H1 (cell line): ENCODE measurements around the gene COX14. TPM values are rescaled to one million over a fixed set of nuclear protein-coding genes. Genes with fewer than 3 reads are reported as not detected.

Experiments
- CTCF ChIA-PET: fragments of 300-600 bp; sonication (Branson Sonifier 250); formaldehyde crosslinking; loops from one replicate; lab custom pipeline; 2021; ENCODE audit not compliant: partially characterized antibody; lab: Charles Lee
- POLR2A ChIA-PET: fragments of 300-600 bp; sonication (Branson Sonifier 250); formaldehyde crosslinking; loops from one replicate; lab custom pipeline; 2021; ENCODE audit warnings: inconsistent platforms; ENCODE audit not compliant: partially characterized antibody; lab: Charles Lee
- DNase-seq, 2 experiments: peaks; one replicate each; pipeline versions ENCODE4 v3.0.0 to v3.0.0-alpha.2; 2010 to 2022; ENCODE audit warnings: low spot score in 2 of 2, low read depth in 1 of 2, mixed read lengths in 1 of 2
- FAIRE-seq: peaks from 2 replicates; lab custom pipeline; 2011; peaks lifted over from hg19 to GRCh38; lab: Jason Lieb, UNC
- H2AFZ ChIP-seq: 2 replicates; pipeline ENCODE4 v1.8.1; 2012; ENCODE audit warnings: low read length, inconsistent platforms
- H2AK5ac ChIP-seq: 2 replicates; pipeline ENCODE4 v1.6.1; 2013; ENCODE audit warnings: low read depth, low read length
- H2BK120ac ChIP-seq: replicated peaks from 2 replicates; pipeline ENCODE3; 2013; ENCODE audit warnings: low read depth, low read length, inconsistent platforms
- H2BK12ac ChIP-seq: 2 replicates; pipeline ENCODE4 v1.6.1; 2013; ENCODE audit warnings: low read depth, low read length
- H2BK15ac ChIP-seq: 2 replicates; pipeline ENCODE4 v1.6.1; 2013; ENCODE audit warnings: low read length
- H2BK20ac ChIP-seq: 2 replicates; pipeline ENCODE4 v1.6.1; 2013; ENCODE audit warnings: low read length
- H2BK5ac ChIP-seq: 2 replicates; pipeline ENCODE4 v1.6.1; 2013; ENCODE audit warnings: low read depth, low read length
- H3K14ac ChIP-seq: 2 replicates; pipeline ENCODE4 v1.6.1; 2013; ENCODE audit warnings: inconsistent platforms; ENCODE audit not compliant: insufficient read length
- H3K18ac ChIP-seq: 2 replicates; pipeline ENCODE4 v1.6.1; 2013; ENCODE audit warnings: low read length; ENCODE audit errors: extremely low read depth
- H3K23ac ChIP-seq: 2 replicates; pipeline ENCODE4 v1.6.1; 2013; ENCODE audit warnings: inconsistent platforms; ENCODE audit not compliant: insufficient read length
- H3K23me2 ChIP-seq: 2 replicates; pipeline ENCODE4 v1.6.1; 2013; ENCODE audit warnings: low read depth, low read length
- H3K27ac ChIP-seq: 2 replicates; pipeline ENCODE4 v1.6.1; 2011; ENCODE audit warnings: low read depth, low read length, inconsistent platforms
- H3K27me3 ChIP-seq, 4 experiments: replicated peaks in 1 of 4; 1 replicate in 1 of 4; 2 replicates in 3 of 4; pipeline versions ENCODE4 v1.6.1 to v1.8.1; 2011 to 2013; ENCODE audit warnings: low read length in 3 of 4, mild to moderate bottlenecking in 3 of 4, inconsistent platforms in 2 of 4, mixed read lengths in 2 of 4, moderate library complexity in 1 of 4; ENCODE audit not compliant: control insufficient read depth in 3 of 4, insufficient read depth in 3 of 4; ENCODE audit errors: extremely low read depth in 1 of 4
- H3K36me3 ChIP-seq, 4 experiments: 2 replicates each; pipeline versions ENCODE4 v1.6.1 to v1.8.1; 2011 to 2013; ENCODE audit warnings: mild to moderate bottlenecking in 4 of 4, low read length in 3 of 4, moderate library complexity in 2 of 4, control low read depth in 1 of 4, inconsistent platforms in 1 of 4; ENCODE audit not compliant: insufficient read depth in 4 of 4, control insufficient read depth in 2 of 4
- H3K4ac ChIP-seq: replicated peaks from 2 replicates; pipeline ENCODE3; 2013; ENCODE audit warnings: low read length, low read depth, mixed read lengths, inconsistent platforms; ENCODE audit not compliant: insufficient read length
- H3K4me1 ChIP-seq, 4 experiments: replicated peaks in 1 of 4; 1 replicate in 1 of 4; 2 replicates in 3 of 4; pipeline versions ENCODE4 v1.6.1 to v1.8.1; 2011 to 2013; ENCODE audit warnings: low read length in 3 of 4, inconsistent platforms in 2 of 4, mixed read lengths in 1 of 4; ENCODE audit not compliant: insufficient read depth in 4 of 4, control insufficient read depth in 3 of 4
- H3K4me2 ChIP-seq, 2 experiments: 2 replicates each; pipeline versions ENCODE4 v1.6.1 to v1.8.1; 2011 to 2013; ENCODE audit warnings: low read depth in 2 of 2, low read length in 2 of 2, control low read depth in 1 of 2, inconsistent platforms in 1 of 2, mild to moderate bottlenecking in 1 of 2; ENCODE audit not compliant: insufficient read depth in 1 of 2
- H3K4me3 ChIP-seq, 4 experiments: fragments of 200-600, 300-600 bp in 1 of 4; sonication (generic), shearing (Covaris generic), sonication (Bioruptor Twin) in 1 of 4; 2 replicates each; pipeline versions ENCODE4 v1.5.1 to v1.8.1; 2011 to 2016; ENCODE audit warnings: low read length in 4 of 4, low read depth in 3 of 4, control low read depth in 2 of 4, inconsistent platforms in 2 of 4, mild to moderate bottlenecking in 2 of 4, mixed read lengths in 1 of 4, moderate library complexity in 1 of 4; ENCODE audit not compliant: insufficient read depth in 2 of 4; ENCODE audit errors: extremely low read depth in 1 of 4
- H3K56ac ChIP-seq: replicated peaks from 2 replicates; pipeline ENCODE3; 2013; ENCODE audit warnings: low read depth, mild to moderate bottlenecking, mixed read lengths, low read length, inconsistent platforms; ENCODE audit not compliant: insufficient read length
- H3K79me1 ChIP-seq: 2 replicates; pipeline ENCODE4 v1.6.1; 2013; ENCODE audit warnings: low read depth, low read length, control low read depth
- H3K79me2 ChIP-seq, 2 experiments: 2 replicates each; pipeline versions ENCODE4 v1.6.1 to v1.8.1; 2012 to 2013; ENCODE audit warnings: low read length in 2 of 2, mild to moderate bottlenecking in 2 of 2, inconsistent platforms in 1 of 2; ENCODE audit not compliant: insufficient read depth in 2 of 2, control insufficient read depth in 1 of 2
- H3K9ac ChIP-seq, 4 experiments: replicated peaks in 1 of 4; 1 replicate in 1 of 4; 2 replicates in 3 of 4; pipeline versions ENCODE4 v1.6.1 to v1.8.1; 2011 to 2013; ENCODE audit warnings: low read depth in 3 of 4, low read length in 3 of 4, control low read depth in 2 of 4, mild to moderate bottlenecking in 2 of 4, moderate library complexity in 2 of 4, inconsistent platforms in 1 of 4; ENCODE audit errors: extremely low read depth in 1 of 4
- H3K9me3 ChIP-seq, 2 experiments: 2 replicates each; pipeline versions ENCODE4 v1.6.1 to v1.8.1; 2012 to 2013; ENCODE audit warnings: mild to moderate bottlenecking in 2 of 2, moderate library complexity in 2 of 2, control low read depth in 1 of 2, inconsistent platforms in 1 of 2, low read depth in 1 of 2, low read length in 1 of 2, mixed read lengths in 1 of 2; ENCODE audit not compliant: insufficient read depth in 2 of 2
- H4K20me1 ChIP-seq, 2 experiments: replicated peaks in 1 of 2; 2 replicates each; pipeline versions ENCODE3 to v1.8.1; 2011 to 2013; ENCODE audit warnings: inconsistent platforms in 2 of 2, low read length in 2 of 2, mild to moderate bottlenecking in 1 of 2; ENCODE audit not compliant: insufficient read depth in 2 of 2, control insufficient read depth in 1 of 2
- H4K5ac ChIP-seq: 2 replicates; pipeline ENCODE4 v1.6.1; 2013; ENCODE audit warnings: low read length, low read depth, mixed read lengths, inconsistent platforms; ENCODE audit not compliant: insufficient read length
- H4K8ac ChIP-seq: 2 replicates; pipeline ENCODE4 v1.8.0; 2013; ENCODE audit warnings: mild to moderate bottlenecking, moderate library complexity, low read length, inconsistent platforms; ENCODE audit not compliant: insufficient read depth; ENCODE audit errors: extremely low read depth
- H4K91ac ChIP-seq: replicated peaks from 2 replicates; pipeline ENCODE3; 2013; ENCODE audit warnings: low read length, mixed read lengths, inconsistent platforms; ENCODE audit not compliant: insufficient read length
- CBX5 ChIP-seq: fragments of 300-800, 300-1000 bp; sonication (generic); IDR thresholded peaks from 2 replicates; pipeline ENCODE4 v1.7.1; 2016; ENCODE audit warnings: antibody characterized with exemption, low read length, low read depth
- CEBPB ChIP-seq: IDR thresholded peaks from 2 replicates; pipeline ENCODE4 v1.6.1; 2012; ENCODE audit warnings: low read depth, low read length
- CREB1 ChIP-seq: IDR thresholded peaks from 2 replicates; pipeline ENCODE4 v1.6.1; 2012; ENCODE audit warnings: inconsistent platforms
- EGR1 ChIP-seq: IDR thresholded peaks from 2 replicates; pipeline ENCODE4 v1.6.1; 2011; ENCODE audit warnings: low read depth, low read length, borderline replicate concordance
- GABPA ChIP-seq: IDR thresholded peaks from 2 replicates; pipeline ENCODE4 v1.6.1; 2011; ENCODE audit warnings: mild to moderate bottlenecking, low read length, moderate library complexity, borderline replicate concordance; ENCODE audit not compliant: insufficient read depth
- KDM4A ChIP-seq: IDR thresholded peaks from one replicate; pipeline ENCODE4 v1.7.1; 2012; ENCODE audit warnings: low read depth, mild to moderate bottlenecking, moderate library complexity, low read length, inconsistent platforms; ENCODE audit not compliant: severe bottlenecking
- POLR2AphosphoS5 ChIP-seq: IDR thresholded peaks from 2 replicates; pipeline ENCODE4 v1.6.1; 2011; ENCODE audit warnings: low read depth, low read length
- TAF7 ChIP-seq: optimal IDR thresholded peaks from 2 replicates; pipeline ENCODE3; 2011; ENCODE audit warnings: low read depth, mild to moderate bottlenecking, inconsistent platforms, low read length, moderate library complexity, borderline replicate concordance
- TEAD4 ChIP-seq: IDR thresholded peaks from 2 replicates; pipeline ENCODE4 v1.6.1; 2012; ENCODE audit warnings: low read depth, low read length, inconsistent platforms, mixed read lengths
- polyA plus RNA-seq, 7 experiments: library from polyadenylated mRNA; depleted of rRNA in 3 of 7; stranded (reverse) in 5 of 7; unstranded in 2 of 7; fragments of >200 nt in 5 of 7; fragments of 200-250 nt in 2 of 7; gene quantifications; 1 replicate in 5 of 7; 2 replicates in 1 of 7; 4 replicates in 1 of 7; pipeline versions ENCODE4 v1.2.1 to v1.2.3, GENCODE V29; 2011 to 2013; ENCODE audit warnings: missing spikeins in 2 of 7, mixed read lengths in 2 of 7
- total RNA-seq: library from RNA; stranded (reverse); fragmentation: NEBNext Ultra II Directional; extraction: Animal tissue kit (Norgen Biotek cat#: 25700); gene quantifications from 2 replicates; pipeline ENCODE4 v1.2.1, GENCODE V29; 2021
- TF ChIP-seq, protein P1 (sequence below): IDR thresholded peaks from 2 replicates; pipeline ENCODE4 v1.6.1; 2011; ENCODE audit warnings: low read length, improper control_type of control experiment

The COX14 gene
- total and polyA plus RNA-seq, 2 of the 8 experiments (the other 6 are each of a cell fraction or from before 2014, with no cell fraction given): 40.1 to 102 TPM

- ChIA-PET CTCF (interaction anchor here (0.7 to 2.1 kb wide), 4 partner anchors 11 to 49 kb away, joined by 3 to 8 read pairs (median 3); partner anchors contain the start of gene COX14), POLR2A (interaction anchor here (1.0 to 1.5 kb wide), 3 partner anchors 9 to 74 kb away, joined by 3 to 5 read pairs (median 3); no protein-coding TSS in a partner anchor)
- Histone ChIP-seq H3K9ac (no peak overlapping the region), H2BK5ac (no peak overlapping the region), H4K5ac (no peak overlapping the region), H3K27me3 (no peaks in the 10 kb centered on the region), H3K18ac (no peak overlapping the region), H2BK15ac (no peak overlapping the region), H4K20me1 (peaks cover 0 to 4% of the 10 kb centered on the region in 2 experiments), H3K23ac (no peak overlapping the region), H3K36me3 (peaks cover 0 to 4% (median 0%) of the 10 kb centered on the region in 4 experiments; a peak in 2 of 8 replicates), H3K4ac (no peak overlapping the region), H3K4me1 (no peaks in the 10 kb centered on the region), H3K56ac (no peak overlapping the region), H4K91ac (no peak overlapping the region), H3K27ac (no peak overlapping the region), H3K14ac (no peak overlapping the region), H2BK20ac (no peak overlapping the region), H3K4me2 (no peak overlapping the region), H3K23me2 (no peaks in the 10 kb centered on the region), H2AK5ac (no peak overlapping the region), H4K8ac (no peak overlapping the region), H2BK12ac (no peak overlapping the region), H3K79me2 (peaks cover 9 to 87% of the 10 kb centered on the region in 2 experiments), H3K79me1 (peaks cover 2% of the 10 kb centered on the region; the same call in 1 of the 2 replicates), H2BK120ac (no peak overlapping the region), H2AFZ (no peak overlapping the region), H3K9me3 (no peaks in the 10 kb centered on the region), H3K4me3 (no peak overlapping the region)
- FAIRE-seq: no peak
- TF ChIP-seq CREB1 (no peak), CBX5 (no peak), KDM4A (no peak), POLR2AphosphoS5 (no peak), GABPA (no peak), TAF7 (no peak), TEAD4 (no peak), CEBPB (no peak), EGR1 (no peak)
- TF ChIP-seq, protein P1, sequence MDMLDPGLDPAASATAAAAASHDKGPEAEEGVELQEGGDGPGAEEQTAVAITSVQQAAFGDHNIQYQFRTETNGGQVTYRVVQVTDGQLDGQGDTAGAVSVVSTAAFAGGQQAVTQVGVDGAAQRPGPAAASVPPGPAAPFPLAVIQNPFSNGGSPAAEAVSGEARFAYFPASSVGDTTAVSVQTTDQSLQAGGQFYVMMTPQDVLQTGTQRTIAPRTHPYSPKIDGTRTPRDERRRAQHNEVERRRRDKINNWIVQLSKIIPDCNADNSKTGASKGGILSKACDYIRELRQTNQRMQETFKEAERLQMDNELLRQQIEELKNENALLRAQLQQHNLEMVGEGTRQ: no peak
- DNase-seq: no peak
These were observed 48.6 kb downstream of the COX14 start for GRCh38 chr12:50160643-50161042.
